HepG2 (cell line): ENCODE data around the gene DMPK. TPM values are rescaled to one million over a fixed set of nuclear protein-coding genes. Genes with fewer than 3 reads are reported as not detected.

Experiments
- CC2D1A ChIP-seq: sonication (generic); formaldehyde crosslinking; IDR thresholded peaks from 2 replicates; pipeline ENCODE4 v1.8.1; 2023; ENCODE audit warnings: mild to moderate bottlenecking, missing genetic modification reagents
- IKZF4 ChIP-seq: sonication (generic); formaldehyde crosslinking; IDR thresholded peaks from 2 replicates; pipeline ENCODE4 v1.5.1; 2020; ENCODE audit warnings: borderline replicate concordance, mild to moderate bottlenecking, low read depth, missing genetic modification reagents; ENCODE audit errors: not compliant biosample characterization
- LRRFIP1 ChIP-seq: sonication (generic); formaldehyde crosslinking; conservative IDR thresholded peaks from 2 replicates; pipeline ENCODE4 v1.4.0; 2020; ENCODE audit warnings: missing genetic modification reagents
- MNT ChIP-seq: fragments of 450-650 bp; IDR thresholded peaks from 2 replicates; pipeline ENCODE4 v1.6.1; 2016
- MYC ChIP-seq: sonication (generic); formaldehyde crosslinking; IDR thresholded peaks from 2 replicates; pipeline ENCODE4 v1.9.0; 2021; ENCODE audit warnings: missing genetic modification reagents, borderline replicate concordance
- NFKB2 ChIP-seq: sonication (generic); formaldehyde crosslinking; IDR thresholded peaks from 2 replicates; pipeline ENCODE4 v1.4.0; 2020; ENCODE audit warnings: missing genetic modification reagents, borderline replicate concordance
- NKX3-1 ChIP-seq: sonication (generic); formaldehyde crosslinking; IDR thresholded peaks from 2 replicates; pipeline ENCODE4 v1.5.0; 2020; ENCODE audit warnings: missing genetic modification reagents
- PTBP1 ChIP-seq: fragments of 200-400 bp; formaldehyde crosslinking; IDR thresholded peaks from 2 replicates; pipeline ENCODE4 v1.6.1; 2018; ENCODE audit warnings: low read length, low read depth; ENCODE audit not compliant: poor library complexity, severe bottlenecking
- XBP1 ChIP-seq: sonication (generic); formaldehyde crosslinking; IDR thresholded peaks from 2 replicates; pipeline ENCODE4 v1.5.0; 2020; ENCODE audit warnings: missing genetic modification reagents
- YEATS2 ChIP-seq: sonication (generic); formaldehyde crosslinking; IDR thresholded peaks from 2 replicates; pipeline ENCODE4 v1.4.0; 2020; ENCODE audit warnings: missing genetic modification reagents, borderline replicate concordance
- ZNF331 ChIP-seq: sonication (generic); formaldehyde crosslinking; IDR thresholded peaks from 2 replicates; pipeline ENCODE4 v1.4.0; 2020; ENCODE audit warnings: missing genetic modification reagents
- ZNF691 ChIP-seq: sonication (generic); formaldehyde crosslinking; IDR thresholded peaks from 2 replicates; pipeline ENCODE4 v1.4.0; 2020; ENCODE audit warnings: missing genetic modification reagents, low read depth, mild to moderate bottlenecking, borderline replicate concordance
- polyA plus RNA-seq, 8 experiments: library from polyadenylated mRNA; depleted of rRNA in 3 of 8; stranded (reverse) in 7 of 8; unstranded in 1 of 8; fragments of >200 nt; fragmentation: Illumina TruSeq in 4 of 8; extraction: Trizol in 4 of 8; gene quantifications; 2 replicates each; pipeline versions ENCODE4 v1.2.1 to v1.2.3, GENCODE V29; 2011 to 2016; ENCODE audit warnings: low read depth in 4 of 8, missing spikeins in 1 of 8, mixed read lengths in 1 of 8; ENCODE audit not compliant: insufficient read depth in 1 of 8
- total RNA-seq, 5 experiments: library from RNA; depleted of rRNA; stranded (reverse); fragments of >200 nt; fragmentation: Illumina TruSeq; extraction: Trizol; gene quantifications; 2 replicates each; pipeline ENCODE4 v1.2.3, GENCODE V29; 2016; ENCODE audit warnings: low read depth in 1 of 5

Gene DMPK
- total and polyA plus RNA-seq, 2 of the 13 experiments (the other 11 are each of a cell fraction or from before 2014, with no cell fraction given) = 5.3 to 8.8 TPM

- TF ChIP-seq MNT = peak; percentile 46; the same call in 1 of the 2 replicates
- TF ChIP-seq IKZF4 (CRISPR knock-in tag) = no peak
- peak; percentile 66; the same call in 1 of the 2 replicates for TF ChIP-seq YEATS2
- peak; percentile 48; the same call in 1 of the 2 replicates for TF ChIP-seq ZNF691 (CRISPR knock-in tag)
- no peak for TF ChIP-seq NKX3-1 (CRISPR knock-in tag)
- TF ChIP-seq CC2D1A (CRISPR knock-in tag) = no peak
- TF ChIP-seq PTBP1 = peak; percentile 95
- no peak for TF ChIP-seq LRRFIP1 (CRISPR knock-in tag)
- peak; percentile 52; the same call in 1 of the 2 replicates for TF ChIP-seq MYC (CRISPR knock-in tag)
- TF ChIP-seq NFKB2 = peak; percentile 51; the same call in 1 of the 2 replicates
- TF ChIP-seq XBP1 (CRISPR knock-in tag) = no peak
- peak; percentile 70 for TF ChIP-seq ZNF331 (CRISPR knock-in tag)
Observed at GRCh38 chr19:45817010-45817724, 34.9 kb upstream of the DMPK start (continued).
